Lower leg skin (tissue), 3 donors: ENCODE measurements around the gene ARID1B.

Experiments
- POLR2A ChIP-seq, 2 donors: fragments of 450-650 bp; IDR thresholded peaks; one replicate each; pipeline ENCODE4 v1.6.1; 2016 to 2017; ENCODE audit warnings: antibody characterized with exemption in 2 of 2, mild to moderate bottlenecking in 1 of 2, moderate library complexity in 1 of 2
- TF ChIP-seq, protein P1 (sequence below), 3 donors: fragments of 450-650 bp; IDR thresholded peaks; one replicate each; pipeline ENCODE4 v1.5.1; 2016; ENCODE audit warnings: antibody characterized with exemption in 3 of 3, mild to moderate bottlenecking in 3 of 3, moderate library complexity in 2 of 3

DNA sequence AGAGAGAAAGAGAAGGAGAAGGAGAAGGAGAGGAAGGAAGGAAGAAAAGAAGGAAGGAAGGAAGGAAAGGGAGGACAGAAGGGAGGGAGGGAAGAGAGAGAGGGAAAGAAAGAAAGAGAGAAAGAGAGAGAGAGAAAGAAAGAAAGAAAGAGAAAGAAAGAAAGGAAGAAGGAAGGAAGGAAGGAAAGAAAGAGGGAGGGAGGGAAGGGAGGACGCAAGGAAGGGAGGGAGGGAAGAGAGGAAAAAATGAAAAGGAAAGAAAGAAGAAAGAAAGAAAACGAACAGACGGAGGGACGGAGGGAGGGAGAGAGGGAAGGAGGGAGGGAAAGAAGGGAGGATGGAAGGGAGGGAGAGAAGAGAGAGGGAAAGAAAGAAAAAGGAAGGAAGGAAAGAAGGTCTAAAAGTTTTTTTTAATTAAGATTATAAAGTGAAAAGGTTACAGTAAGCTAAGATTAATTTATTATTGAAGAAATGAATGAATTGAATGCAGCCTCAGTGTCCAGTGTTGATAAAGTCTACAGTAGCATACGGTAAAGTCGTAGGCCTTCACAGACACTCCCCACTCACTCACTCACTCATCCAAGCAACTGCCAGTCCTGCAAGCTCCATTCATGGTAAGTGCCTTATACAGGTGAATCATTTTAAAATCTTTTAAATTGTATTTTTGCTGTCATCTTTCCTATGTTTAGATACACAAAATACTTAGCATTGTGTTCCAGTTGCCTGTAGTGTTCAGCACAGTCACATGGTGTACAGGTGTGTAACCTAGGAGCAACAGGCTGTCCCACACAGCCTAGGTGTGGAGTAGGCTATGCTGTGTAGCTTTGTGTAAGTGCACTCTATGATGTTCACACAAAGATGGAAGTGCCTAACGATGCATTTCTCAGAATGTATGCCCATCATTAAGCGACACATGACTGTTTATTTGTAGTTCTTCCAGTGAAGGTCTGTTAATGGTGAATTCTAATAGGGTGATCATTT lies 20.3 kb upstream of the ARID1B start:
- TF ChIP-seq, protein P1, sequence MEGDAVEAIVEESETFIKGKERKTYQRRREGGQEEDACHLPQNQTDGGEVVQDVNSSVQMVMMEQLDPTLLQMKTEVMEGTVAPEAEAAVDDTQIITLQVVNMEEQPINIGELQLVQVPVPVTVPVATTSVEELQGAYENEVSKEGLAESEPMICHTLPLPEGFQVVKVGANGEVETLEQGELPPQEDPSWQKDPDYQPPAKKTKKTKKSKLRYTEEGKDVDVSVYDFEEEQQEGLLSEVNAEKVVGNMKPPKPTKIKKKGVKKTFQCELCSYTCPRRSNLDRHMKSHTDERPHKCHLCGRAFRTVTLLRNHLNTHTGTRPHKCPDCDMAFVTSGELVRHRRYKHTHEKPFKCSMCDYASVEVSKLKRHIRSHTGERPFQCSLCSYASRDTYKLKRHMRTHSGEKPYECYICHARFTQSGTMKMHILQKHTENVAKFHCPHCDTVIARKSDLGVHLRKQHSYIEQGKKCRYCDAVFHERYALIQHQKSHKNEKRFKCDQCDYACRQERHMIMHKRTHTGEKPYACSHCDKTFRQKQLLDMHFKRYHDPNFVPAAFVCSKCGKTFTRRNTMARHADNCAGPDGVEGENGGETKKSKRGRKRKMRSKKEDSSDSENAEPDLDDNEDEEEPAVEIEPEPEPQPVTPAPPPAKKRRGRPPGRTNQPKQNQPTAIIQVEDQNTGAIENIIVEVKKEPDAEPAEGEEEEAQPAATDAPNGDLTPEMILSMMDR (IDR thresholded peaks at IDR 0.05): no peak
- no peak for TF ChIP-seq POLR2A (IDR thresholded peaks at IDR 0.05)
